HCT116 (cell line): ENCODE measurements around the gene BBS4.
"Not testable (repeated sequence)": the region's sequence is repeated elsewhere in the genome, so short reads cannot be mapped to it uniquely, and the experiment has no call there.

Experiments used
- CEBPB ChIP-seq: IDR thresholded peaks from 2 replicates; pipeline ENCODE4 v1.6.1; 2012; ENCODE audit warnings: low read depth
- ELF1 ChIP-seq: IDR thresholded peaks from 2 replicates; pipeline ENCODE4 v1.6.1; 2012; ENCODE audit warnings: low read depth, borderline replicate concordance
- EZH2phosphoT487 ChIP-seq: fragments of 200-600 bp; IDR thresholded peaks from 2 replicates; pipeline ENCODE4 v1.6.1; 2018; ENCODE audit warnings: antibody characterized with exemption, borderline replicate concordance
- POLR2A ChIP-seq: IDR thresholded peaks from 2 replicates; pipeline ENCODE4 v1.7.0; 2011; ENCODE audit warnings: borderline replicate concordance; ENCODE audit not compliant: insufficient read depth, insufficient read length; ENCODE audit errors: extremely low read depth
- POLR2AphosphoS5 ChIP-seq: IDR thresholded peaks from 2 replicates; pipeline ENCODE4 v1.6.1; 2011; ENCODE audit warnings: mild to moderate bottlenecking, low read depth, low read length, moderate library complexity
- RAD21 ChIP-seq: IDR thresholded peaks from 2 replicates; pipeline ENCODE4 v1.6.1; 2012; ENCODE audit warnings: low read depth, mild to moderate bottlenecking
- SP1 ChIP-seq: IDR thresholded peaks from 2 replicates; pipeline ENCODE4 v1.6.1; 2012; ENCODE audit warnings: low read depth
- TF ChIP-seq, protein P1 (sequence below): IDR thresholded peaks from 2 replicates; pipeline ENCODE4 v1.6.1; 2012
- TF ChIP-seq, protein P2 (sequence below), 3 experiments: fragments of 200-600 bp in 1 of 3; sonication (generic) in 1 of 3; IDR thresholded peaks in 2 of 3; conservative IDR thresholded peaks in 1 of 3; 2 replicates each; pipeline ENCODE4 v1.5.1; 2012 to 2017; ENCODE audit warnings: low read depth in 2 of 3, low read length in 2 of 3, antibody characterized with exemption in 1 of 3, borderline replicate concordance in 1 of 3, control low read depth in 1 of 3, mild to moderate bottlenecking in 1 of 3, mixed read lengths in 1 of 3, mixed run types in 1 of 3, moderate library complexity in 1 of 3; ENCODE audit not compliant: insufficient read depth in 1 of 3

DNA sequence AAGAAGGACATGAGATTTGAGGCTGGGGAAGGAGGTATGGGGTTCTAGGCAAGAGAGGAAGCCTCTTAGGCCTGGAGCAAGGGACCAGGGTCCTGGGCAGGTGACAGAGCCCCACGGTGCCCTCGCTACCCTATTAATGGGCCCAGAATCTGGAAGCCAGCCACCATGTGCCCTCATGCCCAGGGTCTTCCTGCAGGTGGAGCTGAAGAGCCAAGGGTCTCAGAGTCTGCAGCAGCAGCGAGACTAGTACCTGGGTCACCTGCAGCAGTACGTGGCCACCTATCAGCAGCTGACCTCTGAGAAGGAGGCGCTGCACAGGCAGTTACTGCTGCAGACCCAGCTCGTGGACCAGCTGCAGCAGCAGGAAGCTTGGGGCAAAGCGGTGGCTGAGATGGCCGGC, 22.1 kb upstream of the BBS4 start:
- TF ChIP-seq POLR2A, CEBPB, ELF1, RAD21, EZH2phosphoT487, POLR2AphosphoS5, SP1: not testable (repeated sequence)
- TF ChIP-seq, protein P1, sequence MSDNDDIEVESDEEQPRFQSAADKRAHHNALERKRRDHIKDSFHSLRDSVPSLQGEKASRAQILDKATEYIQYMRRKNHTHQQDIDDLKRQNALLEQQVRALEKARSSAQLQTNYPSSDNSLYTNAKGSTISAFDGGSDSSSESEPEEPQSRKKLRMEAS, result not testable (repeated sequence)
- TF ChIP-seq, protein P2, sequence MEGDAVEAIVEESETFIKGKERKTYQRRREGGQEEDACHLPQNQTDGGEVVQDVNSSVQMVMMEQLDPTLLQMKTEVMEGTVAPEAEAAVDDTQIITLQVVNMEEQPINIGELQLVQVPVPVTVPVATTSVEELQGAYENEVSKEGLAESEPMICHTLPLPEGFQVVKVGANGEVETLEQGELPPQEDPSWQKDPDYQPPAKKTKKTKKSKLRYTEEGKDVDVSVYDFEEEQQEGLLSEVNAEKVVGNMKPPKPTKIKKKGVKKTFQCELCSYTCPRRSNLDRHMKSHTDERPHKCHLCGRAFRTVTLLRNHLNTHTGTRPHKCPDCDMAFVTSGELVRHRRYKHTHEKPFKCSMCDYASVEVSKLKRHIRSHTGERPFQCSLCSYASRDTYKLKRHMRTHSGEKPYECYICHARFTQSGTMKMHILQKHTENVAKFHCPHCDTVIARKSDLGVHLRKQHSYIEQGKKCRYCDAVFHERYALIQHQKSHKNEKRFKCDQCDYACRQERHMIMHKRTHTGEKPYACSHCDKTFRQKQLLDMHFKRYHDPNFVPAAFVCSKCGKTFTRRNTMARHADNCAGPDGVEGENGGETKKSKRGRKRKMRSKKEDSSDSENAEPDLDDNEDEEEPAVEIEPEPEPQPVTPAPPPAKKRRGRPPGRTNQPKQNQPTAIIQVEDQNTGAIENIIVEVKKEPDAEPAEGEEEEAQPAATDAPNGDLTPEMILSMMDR (IDR thresholded peaks at IDR 0.05 in 2 of 3, conservative IDR thresholded peaks at IDR 0.05 in 1 of 3; ENCODE audit: borderline replicate concordance in 1 of 3, insufficient read depth in 1 of 3, low read depth in 2 of 3, low read length in 2 of 3), result not testable (repeated sequence)
